Heart right ventricle (tissue), 16 donors: Measurements from ENCODE around the gene PRR9. TPM values are rescaled to one million over a fixed set of nuclear protein-coding genes. Genes with fewer than 3 reads are reported as not detected.

Source experiments
- ATAC-seq, 8 donors: fragments of 200-7000 bp; cut with Tn5 transposase; one replicate each; pipeline ENCODE4 v1.9.1; 2020; ENCODE audit warnings: mild to moderate bottlenecking in 8 of 8, moderate library complexity in 8 of 8, moderate number of reproducible peaks in 1 of 8
- DNase-seq, 2 donors: peaks; one replicate each; pipeline ENCODE4 v3.0.0-alpha.2; 2020
- H3K27ac ChIP-seq, 10 donors: fragments of 200-600 bp; sonication (generic) in 2 of 10; one replicate each; pipeline versions ENCODE4 v1.5.0 to v1.8.0; 2020 to 2022; ENCODE audit warnings: mild to moderate bottlenecking in 3 of 10
- H3K27me3 ChIP-seq, 7 donors: fragments of 200-600 bp; one replicate each; pipeline ENCODE4 v1.8.0; 2021 to 2022; ENCODE audit warnings: mild to moderate bottlenecking in 2 of 7
- H3K36me3 ChIP-seq, 9 donors: fragments of 200-600 bp; sonication (generic) in 1 of 9; one replicate each; pipeline versions ENCODE4 v1.5.0 to v1.8.0; 2020 to 2022; ENCODE audit warnings: mild to moderate bottlenecking in 2 of 9
- H3K4me1 ChIP-seq, 9 donors: fragments of 200-600 bp; sonication (generic) in 1 of 9; one replicate each; pipeline versions ENCODE4 v1.5.0 to v1.8.0; 2020 to 2022; ENCODE audit warnings: mild to moderate bottlenecking in 4 of 9
- H3K4me3 ChIP-seq, 10 donors: fragments of 200-600 bp; sonication (generic) in 2 of 10; one replicate each; pipeline versions ENCODE4 v1.5.0 to v1.8.0; 2020 to 2022; ENCODE audit warnings: mild to moderate bottlenecking in 7 of 10, moderate library complexity in 2 of 10
- H3K9me3 ChIP-seq, 11 donors: fragments of 200-600 bp in 10 of 11; sonication (generic) in 2 of 11; one replicate each; pipeline versions ENCODE4 v1.5.0 to v1.8.0; 2013 to 2022; ENCODE audit warnings: mild to moderate bottlenecking in 2 of 11, control low read depth in 1 of 11, moderate library complexity in 1 of 11
- WGBS, 2 donors: extraction: QIAGEN DNeasy Blood & Tissue Kit; methylation state at CpG; one replicate each; pipeline ENCODE4 v1.1.7; 2013; ENCODE audit warnings: inconsistent platforms in 1 of 2; 5-methylcytosine and 5-hydroxymethylcytosine counted together
- intact Hi-C, 10 donors: fragments of 100-400 bp; cut with DNase I; formaldehyde crosslinking; loops; one replicate each; pipeline versions ENCODE4 v1.11.1 to v1.14.2; 2022
- long read RNA-seq, 3 donors: library from polyadenylated mRNA; unstranded; transcript quantifications; one replicate each; pipeline ENCODE4 v2.0.0, GENCODE V29; 2020 to 2021
- polyA plus RNA-seq, 2 donors: library from polyadenylated mRNA; stranded (reverse); fragments of 200-250 nt; gene quantifications; one replicate each; pipeline ENCODE4 v1.2.3, GENCODE V29; 2013
- total RNA-seq, 10 donors: library from RNA; stranded (reverse); fragmentation: NEBNext Ultra II Directional in 3 of 10; extraction: Animal tissue kit (Norgen Biotek cat#: 25700) in 3 of 10; gene quantifications; one replicate each; pipeline versions ENCODE4 v1.2.1 to v1.2.4, GENCODE V29; 2021 to 2023
- TF ChIP-seq, protein P1 (sequence below), 9 donors: fragments of 200-600 bp; sonication (generic) in 2 of 9; IDR thresholded peaks; one replicate each; pipeline versions ENCODE4 v1.5.0 to v1.8.0; 2021 to 2022; ENCODE audit warnings: antibody characterized with exemption in 9 of 9, mild to moderate bottlenecking in 5 of 9, moderate library complexity in 1 of 9
- donor health status: Arrhythmogenic right ventricular cardiomyopathy.
- donor health status: ischemic (EF 13 %, LVEDD 7.1; RV severe dilation, severe dysfunction).
- donor health status: healthy with polysubstance abuse.
- donor health status: DM: no; HTN: yes; CAD: no.
- donor health status: DM: no; HTN: no; CAD: no.
- donor health status: ischemic (EF 25% LVEDD 6.9; RV normal size, moderate dysfunction).
- donor health status: ischemic (EF 25% LVEDD 5.7; RV mildly dilated, moderate dysfunction).
- donor health status: healthy.
- donor health status: DM: yes; HTN: yes; CAD: no.
- donor health status: Ischemic cardiomyopathy.
- donor health status: ischemic (EF 35%, LVEDD 5.7; RV mildly dilated, moderate dysfunction).
- donor health status: nonischemic (EF 11% LVEDD 7.7; RV severe dilation, severe dysfunction).
- donor health status: DM: yes; HTN: yes; CAD: no.
- donor health status: PGD.
- donor health status: ischemic (EF 29% LVEDD 5.4; RV normal size, mild dysfunction).
- donor health status: nonischemic (EF 23%, LVEDD 6.1; RV moderate dilation, normal function).

Gene PRR9
- total RNA-seq, result not detected
- polyA plus RNA-seq, result not detected
- long read RNA-seq, donor 1, result 0 reads
- long read RNA-seq, donor 2, result 0 reads
- long read RNA-seq, donor 3, result 0 reads

- DNase-seq (no peak), ATAC-seq (no peak)
- H3K27ac ChIP-seq, result no peak within 1 kb of the TSS
- no peaks in the 10 kb centered on the region for H3K9me3 ChIP-seq
- H3K36me3 ChIP-seq, result no peaks in the 10 kb centered on the region
- no peaks in the 10 kb centered on the region for H3K4me1 ChIP-seq
- TF ChIP-seq, protein P1, sequence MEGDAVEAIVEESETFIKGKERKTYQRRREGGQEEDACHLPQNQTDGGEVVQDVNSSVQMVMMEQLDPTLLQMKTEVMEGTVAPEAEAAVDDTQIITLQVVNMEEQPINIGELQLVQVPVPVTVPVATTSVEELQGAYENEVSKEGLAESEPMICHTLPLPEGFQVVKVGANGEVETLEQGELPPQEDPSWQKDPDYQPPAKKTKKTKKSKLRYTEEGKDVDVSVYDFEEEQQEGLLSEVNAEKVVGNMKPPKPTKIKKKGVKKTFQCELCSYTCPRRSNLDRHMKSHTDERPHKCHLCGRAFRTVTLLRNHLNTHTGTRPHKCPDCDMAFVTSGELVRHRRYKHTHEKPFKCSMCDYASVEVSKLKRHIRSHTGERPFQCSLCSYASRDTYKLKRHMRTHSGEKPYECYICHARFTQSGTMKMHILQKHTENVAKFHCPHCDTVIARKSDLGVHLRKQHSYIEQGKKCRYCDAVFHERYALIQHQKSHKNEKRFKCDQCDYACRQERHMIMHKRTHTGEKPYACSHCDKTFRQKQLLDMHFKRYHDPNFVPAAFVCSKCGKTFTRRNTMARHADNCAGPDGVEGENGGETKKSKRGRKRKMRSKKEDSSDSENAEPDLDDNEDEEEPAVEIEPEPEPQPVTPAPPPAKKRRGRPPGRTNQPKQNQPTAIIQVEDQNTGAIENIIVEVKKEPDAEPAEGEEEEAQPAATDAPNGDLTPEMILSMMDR (IDR thresholded peaks at IDR 0.05), result no peak
- no peak within 1 kb of the TSS for H3K4me3 ChIP-seq
- intact Hi-C loops, result no loop called here
- 83 to 90% methylated on average over 3 of the region's 3 CpGs for WGBS, 2 donors
- peaks cover 0 to 21% (median 10%) of the 10 kb centered on the region in 7 donors for H3K27me3 ChIP-seq
Measured at GRCh38 chr1:153217212-153217611, at the start of gene PRR9. PRR9 (plus strand) TSS chr1:153217584; CDS start chr1:153218145, 561 bp downstream.

GRCh38 chr1:153168686-153169085 is 48.7 kb upstream of the PRR9 start:
- ATAC-seq (no peak), DNase-seq (no peak)
- Histone ChIP-seq H3K4me1 (no peaks in the 10 kb centered on the region), H3K27me3 (no peaks in the 10 kb centered on the region), H3K4me3 (no peak overlapping the region), H3K36me3 (no peaks in the 10 kb centered on the region), H3K27ac (no peak overlapping the region), H3K9me3 (peaks cover 0 to 3% (median 0%) of the 10 kb centered on the region in 11 donors)
- intact Hi-C loops, result no loop called here
- TF ChIP-seq, protein P1 (IDR thresholded peaks at IDR 0.05), result no peak
- 73 to 76% methylated on average over 2 of the region's 2 CpGs for WGBS, 2 donors

- Histone ChIP-seq H3K36me3 (no peaks in the 10 kb centered on the region), H3K27ac (no peak overlapping the region), H3K27me3 (no peaks in the 10 kb centered on the region), H3K9me3 (peaks cover 0 to 6% (median 0%) of the 10 kb centered on the region in 11 donors), H3K4me1 (no peaks in the 10 kb centered on the region), H3K4me3 (no peak overlapping the region)
- ATAC-seq, result no peak
- no peak for DNase-seq
- TF ChIP-seq, protein P1 (IDR thresholded peaks at IDR 0.05), result no peak
- intact Hi-C loops, result no loop called here
Measured at GRCh38 chr1:153174624-153175023, 42.8 kb upstream of the PRR9 start.

- Histone ChIP-seq H3K4me1 (no peaks in the 10 kb centered on the region), H3K27ac (no peak overlapping the region), H3K36me3 (no peaks in the 10 kb centered on the region), H3K4me3 (no peak overlapping the region), H3K27me3 (peaks cover 0 to 12% (median 0%) of the 10 kb centered on the region in 7 donors), H3K9me3 (peaks cover 0 to 17% (median 0%) of the 10 kb centered on the region in 11 donors)
- TF ChIP-seq, protein P1 (IDR thresholded peaks at IDR 0.05), result no peak
- DNase-seq (no peak), ATAC-seq (no peak)
- intact Hi-C loops, result no loop called here
Measured at GRCh38 chr1:153178922-153179321, 38.5 kb upstream of the PRR9 start.
